Activated CD8-positive, alpha-beta memory T cell treated with anti-CD3 and anti-CD28 coated beads, Interleukin-2, amount 50 U/mL, for 1 hour (primary cell): ENCODE measurements around the gene GCDH.
"Not testable (repeated sequence)": the region's sequence is repeated elsewhere in the genome, so short reads cannot be mapped to it uniquely, and the experiment has no call there.

Experiments
- DNase-seq: peaks from one replicate; pipeline ENCODE4 v3.0.0-alpha.2; 2020; ENCODE audit errors: extremely low read depth

GCDH gene

GRCh38 chr19:12872941-12873890 is 17.7 kb upstream of the GCDH start:
- no peak for DNase-seq

- no peak for DNase-seq
These were observed 16.8 kb upstream of the GCDH start for GRCh38 chr19:12873891-12874745.

DNA sequence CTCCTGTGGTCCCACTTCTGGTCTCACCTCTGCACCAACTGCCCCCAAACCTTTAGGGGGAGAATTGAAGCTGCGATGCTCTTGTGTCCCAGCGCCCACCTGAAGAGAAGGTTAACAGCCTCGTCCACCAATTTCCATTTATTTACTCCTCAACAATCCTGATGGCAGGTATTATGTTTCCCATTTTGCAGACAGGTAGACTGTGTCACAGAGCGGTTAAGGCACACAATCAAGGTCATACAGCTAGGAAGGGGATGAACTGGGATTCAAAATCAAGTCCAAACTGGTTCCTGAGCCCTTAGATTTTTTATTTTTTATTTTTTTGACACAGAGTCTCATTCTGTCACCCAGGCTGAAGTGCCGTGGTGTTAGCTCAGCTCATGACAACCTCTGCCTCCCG is 15.9 kb upstream of the GCDH start:
- DNase-seq = no peak

GRCh38 chr19:12880551-12881171 is 10.3 kb upstream of the GCDH start:
- DNase-seq = no peak

DNA sequence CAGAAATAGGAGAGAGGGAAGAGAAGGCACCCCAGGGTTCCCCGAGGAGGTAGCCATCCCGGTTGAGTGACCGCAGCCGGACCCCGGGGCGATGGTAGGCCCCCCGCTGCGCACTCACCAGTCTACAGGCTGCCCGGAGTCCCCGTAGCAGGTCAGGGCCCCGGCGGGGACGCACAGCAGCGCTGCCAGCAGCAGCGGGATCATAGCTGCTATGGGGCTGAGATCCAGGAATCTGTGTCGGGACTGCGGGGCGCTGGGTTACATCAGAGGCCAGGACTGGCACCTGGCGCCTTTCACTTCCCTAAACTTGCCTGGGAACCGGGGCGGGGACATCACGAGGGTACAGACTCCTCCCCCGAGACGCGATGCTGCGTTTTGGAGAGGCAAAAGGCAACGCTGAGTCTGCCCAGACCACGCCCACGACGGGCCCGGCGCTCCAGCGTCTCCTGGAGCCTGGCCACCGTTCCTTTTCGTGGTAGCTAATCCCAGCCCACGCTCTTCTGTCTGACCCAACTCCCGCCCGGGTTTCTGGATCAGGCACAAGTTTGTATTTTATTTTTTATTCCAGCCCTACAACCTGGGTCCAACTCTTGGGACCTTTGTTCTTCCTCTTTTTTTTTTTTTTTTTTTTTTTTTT is 9.7 kb upstream of the GCDH start, which contains the start of gene DNASE2:
Gene DNASE2, minus strand, starts transcription at position 278 of the 637 bp plus-strand sequence. Its CDS starts 74 bp downstream, at position 204.
- DNase-seq = peak; percentile 64

DNA sequence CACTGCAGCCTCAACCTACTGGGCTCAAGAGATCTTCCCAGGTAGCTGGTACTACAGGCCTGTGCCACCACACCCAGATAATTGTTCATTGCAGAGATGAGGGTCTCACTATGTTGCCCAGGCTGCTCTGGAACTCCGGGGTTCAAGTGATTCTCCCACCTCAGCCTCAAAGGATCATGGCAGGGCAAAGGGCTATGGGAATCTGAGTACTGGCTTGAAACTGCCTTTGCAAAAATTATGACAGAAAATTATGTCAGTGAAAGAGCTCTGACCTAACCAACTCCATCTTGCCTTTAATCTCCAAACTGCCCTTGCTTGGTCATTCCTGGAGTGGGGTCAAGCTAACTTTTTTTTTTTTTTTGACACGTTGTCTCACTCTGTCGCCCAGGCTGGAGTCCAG is 8.4 kb upstream of the GCDH start:
- DNase-seq = no peak

GRCh38 chr19:12884202-12884601 is 6.8 kb upstream of the GCDH start:
- no peak for DNase-seq

GRCh38 chr19:12884627-12884925 is 6.4 kb upstream of the GCDH start:
- no peak for DNase-seq

DNA sequence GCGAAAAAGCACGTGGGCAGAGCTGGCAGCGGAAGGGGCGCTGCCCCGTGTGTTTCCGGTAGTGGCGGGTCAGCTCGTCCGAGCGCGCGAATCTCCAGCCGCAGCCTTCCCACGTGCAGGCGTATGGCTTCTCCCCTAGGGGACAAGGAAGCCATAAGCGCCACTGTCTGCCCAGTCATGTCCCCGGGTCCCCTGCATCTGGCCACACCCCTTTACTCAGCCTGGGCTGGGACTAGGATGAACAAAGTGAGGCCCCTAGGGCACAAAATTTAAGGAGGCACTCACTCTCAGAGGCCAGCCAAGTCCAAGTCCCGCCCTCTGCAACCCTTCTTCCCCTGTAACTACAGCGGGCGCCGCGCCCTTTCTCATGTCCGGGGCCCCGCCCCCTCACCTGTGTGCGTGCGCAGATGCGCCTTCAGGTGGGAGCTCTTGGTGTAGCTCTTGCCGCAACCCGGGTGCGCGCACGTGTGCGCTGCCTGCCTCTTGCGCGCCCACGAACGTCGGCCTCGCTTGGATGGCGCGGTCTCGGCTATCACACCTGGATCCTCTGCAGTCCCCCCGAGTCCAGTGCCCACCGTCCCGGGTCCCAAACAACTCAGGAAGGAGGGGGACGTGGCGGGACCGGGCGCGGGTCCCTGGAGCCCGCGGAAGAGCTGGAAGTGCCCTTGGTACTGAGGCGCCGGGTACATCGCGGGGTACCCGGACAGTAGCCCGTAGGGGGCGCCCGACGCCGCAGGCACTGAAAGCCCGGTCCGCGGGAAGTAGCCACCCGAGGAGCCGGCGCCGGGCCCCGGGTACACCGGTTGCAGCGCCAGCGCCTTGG is 5.8 kb upstream of the GCDH start:
- peak; percentile 66 for DNase-seq

- no peak for DNase-seq
These were observed 5.0 kb upstream of the GCDH start for GRCh38 chr19:12885749-12886650.

DNA sequence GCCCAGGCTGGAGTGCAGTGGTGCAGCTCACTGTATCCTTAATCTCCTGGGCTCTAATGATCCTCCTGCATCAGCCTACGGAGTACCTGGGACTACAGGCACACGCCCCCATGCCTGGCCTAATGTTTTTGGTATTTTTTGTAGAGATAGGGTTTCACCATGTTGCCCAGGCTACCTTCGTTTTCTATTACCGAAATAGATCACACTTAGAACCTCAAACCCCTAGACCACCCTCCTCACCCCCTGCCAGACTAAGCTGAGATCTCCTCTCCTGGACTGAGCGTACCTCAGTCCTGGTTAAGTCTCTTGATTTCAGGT is 4.3 kb upstream of the GCDH start:
- no peak for DNase-seq

DNA sequence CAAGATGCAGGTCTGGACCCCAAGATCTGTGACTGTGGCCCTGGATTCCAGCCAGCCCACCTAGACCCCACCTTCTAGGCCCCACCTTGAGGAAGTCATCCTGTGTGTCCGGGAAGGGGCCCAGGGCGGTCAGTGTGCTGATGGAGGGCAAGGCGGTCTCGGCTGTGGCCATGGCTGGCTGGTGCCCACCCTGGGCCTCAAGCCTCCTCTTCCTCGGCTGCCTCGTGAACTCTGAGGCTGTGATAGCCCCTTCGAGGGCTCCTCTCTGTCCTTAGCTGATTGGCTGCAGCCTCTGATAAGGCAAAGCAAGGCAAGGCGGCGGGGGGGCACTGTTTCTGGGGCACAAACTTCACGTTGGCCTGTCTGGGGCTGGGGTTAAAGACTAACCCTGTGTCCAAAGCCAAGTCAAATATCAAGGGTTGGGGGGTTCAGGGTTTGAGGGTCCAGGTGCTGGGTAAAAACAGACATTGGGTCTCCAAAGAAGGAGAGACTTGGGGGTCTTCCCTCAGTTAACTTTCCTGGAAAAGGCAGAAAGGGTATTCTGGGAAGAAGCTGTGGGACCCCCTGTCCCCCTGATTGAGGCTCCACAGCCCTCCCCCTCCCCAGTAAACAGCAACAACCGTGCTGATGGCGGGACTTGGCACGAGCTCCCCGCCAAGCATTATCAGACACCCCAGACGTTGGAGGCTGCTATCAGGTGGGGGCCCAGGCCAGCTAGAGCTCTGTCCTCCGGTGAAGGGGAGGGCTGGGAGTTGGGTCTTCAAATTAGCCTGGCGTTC is 3.8 kb upstream of the GCDH start, which contains the start of gene KLF1:
Gene KLF1, minus strand, starts transcription at position 233 of the 779 bp plus-strand sequence. Its CDS starts 61 bp downstream, at position 172.
- DNase-seq = no peak

- no peak for DNase-seq
These were observed 2.9 kb upstream of the GCDH start for GRCh38 chr19:12888006-12888603.

- DNase-seq = not testable (repeated sequence)
These were observed 617 bp upstream of the GCDH start for GRCh38 chr19:12890299-12890786.

- no peak for DNase-seq
These were observed 627 bp downstream of the GCDH start for GRCh38 chr19:12891553-12892021.

DNA sequence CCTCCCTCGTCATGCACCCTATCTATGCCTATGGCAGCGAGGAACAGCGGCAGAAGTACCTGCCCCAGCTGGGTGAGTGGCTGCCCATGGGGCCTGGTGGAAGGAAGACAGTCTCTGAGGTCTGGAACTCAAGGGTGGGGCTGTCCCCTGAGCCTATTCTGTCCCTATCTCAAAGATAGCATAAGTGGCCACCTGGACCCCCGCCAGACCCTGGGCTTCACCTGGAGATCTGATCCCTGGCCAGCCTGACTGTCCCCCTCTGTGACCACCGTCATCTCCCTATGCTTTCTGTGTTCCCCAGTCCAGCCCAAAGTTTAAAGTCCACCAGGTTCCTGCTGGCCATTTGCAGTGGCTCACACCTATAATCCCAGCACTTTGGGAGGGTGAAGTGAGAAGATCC is 2.6 kb downstream of the GCDH start:
- no peak for DNase-seq

- DNase-seq = no peak
These were observed 5.5 kb downstream of the GCDH start for GRCh38 chr19:12896460-12896859.

DNA sequence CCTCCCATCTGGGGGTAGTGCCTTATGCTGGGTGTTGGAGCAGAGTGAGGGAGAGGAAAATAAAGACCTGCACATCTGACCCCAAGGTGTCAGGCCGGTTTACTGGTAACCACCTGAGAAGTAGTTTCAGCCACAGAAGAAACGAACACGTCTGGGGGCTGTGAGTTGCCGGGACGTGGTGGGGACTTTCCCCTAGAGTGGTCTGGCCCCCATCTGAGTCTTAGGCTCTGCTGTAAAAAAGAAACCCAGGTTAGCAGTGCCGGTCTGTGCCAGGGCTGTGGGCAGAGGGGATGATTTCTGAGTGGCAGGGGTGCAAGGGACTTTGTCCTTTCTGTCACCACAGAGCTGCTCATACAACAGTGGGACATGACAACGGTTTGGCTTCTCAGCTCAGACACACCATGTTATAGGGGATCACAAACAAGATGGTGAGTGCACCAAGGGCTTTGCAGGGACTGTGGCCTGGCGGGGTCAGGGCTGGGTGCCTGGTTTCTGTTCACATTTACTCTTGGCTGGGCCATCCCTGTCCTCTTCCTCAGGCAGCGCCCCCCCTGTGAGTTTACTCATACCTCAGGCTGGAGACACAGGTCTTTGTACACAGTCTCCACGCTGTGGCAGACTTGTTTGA is 9.0 kb downstream of the GCDH start:
- DNase-seq = no peak
